Astrocyte of the hippocampus (primary cell): Measurements from ENCODE around the gene TESPA1.
A peak's percentile ranks its signal among the peaks of the same experiment; 100 is the strongest.

Experiments
- DNase-seq: peaks from one replicate; pipeline ENCODE4 v3.0.0; 2011; ENCODE audit warnings: low read depth, low spot score

The TESPA1 gene

GRCh38 chr12:54983536-54984101, 943 bp downstream of the TESPA1 start:
- DNase-seq: no peak

GRCh38 chr12:54981796-54982195, 2.8 kb downstream of the TESPA1 start:
- no peak for DNase-seq

DNA sequence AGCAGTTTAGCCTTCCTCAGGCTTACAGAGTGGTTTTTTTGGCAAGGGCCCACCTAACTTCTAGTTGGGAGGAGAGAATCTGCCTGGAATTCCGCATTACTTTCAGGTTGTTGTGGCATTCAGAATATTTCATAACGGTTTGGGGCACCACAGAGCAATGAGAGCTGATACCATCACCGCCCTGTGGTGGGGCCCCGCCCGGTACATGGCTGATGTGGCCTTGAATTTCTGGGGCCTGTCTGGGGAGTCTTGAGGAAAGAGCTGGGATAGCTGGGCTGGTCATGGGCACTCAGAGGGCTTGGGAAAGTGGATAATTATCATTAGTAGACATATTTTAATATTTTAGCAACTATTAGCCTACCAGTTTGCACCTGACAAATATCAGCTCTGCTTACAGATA, 4.2 kb downstream of the TESPA1 start:
- no peak for DNase-seq

GRCh38 chr12:54977857-54978256, 6.7 kb downstream of the TESPA1 start:
- DNase-seq: no peak

DNA sequence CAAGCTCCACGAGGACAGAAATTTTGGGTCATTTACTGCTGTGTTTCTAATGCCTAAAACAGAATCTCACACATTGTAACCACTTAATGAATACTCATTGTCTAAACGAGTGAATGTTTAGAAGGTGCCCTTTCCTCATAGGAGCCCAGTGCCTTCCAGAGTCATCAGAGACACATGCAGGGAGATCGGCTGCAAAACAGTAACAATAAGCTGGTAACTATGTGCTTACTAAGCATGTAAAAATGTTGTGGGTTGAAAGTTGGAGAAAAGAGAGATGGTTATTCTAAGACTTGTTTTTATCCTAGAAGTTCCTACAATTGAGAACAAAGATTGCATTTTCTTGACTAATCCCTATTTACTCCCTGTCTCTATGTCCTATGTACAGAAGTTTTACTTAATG, 7.4 kb downstream of the TESPA1 start:
- DNase-seq: peak; percentile 81

- no peak for DNase-seq
Measured at GRCh38 chr12:54975875-54976274, 8.7 kb downstream of the TESPA1 start.

GRCh38 chr12:54975272-54975671, 9.3 kb downstream of the TESPA1 start:
- no peak for DNase-seq

DNA sequence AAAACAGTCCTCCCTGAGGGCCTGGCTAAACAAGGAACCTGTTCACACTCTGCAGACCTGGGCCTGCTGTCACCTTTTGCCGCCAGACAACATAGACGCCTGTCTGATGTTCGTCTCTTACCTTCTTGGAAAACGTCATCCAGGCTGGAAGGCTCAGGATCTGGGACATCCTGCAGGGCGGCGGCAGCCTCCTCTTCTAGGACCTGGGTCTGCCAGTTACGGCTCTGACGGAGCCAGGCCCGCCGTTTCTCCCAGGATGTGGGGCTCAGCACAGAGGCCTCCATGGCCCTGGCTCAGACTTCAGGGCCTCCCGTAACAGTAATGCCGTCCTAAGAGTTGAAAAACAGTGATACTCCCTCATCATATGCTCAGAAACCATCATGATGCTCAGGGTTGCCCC, 10.3 kb downstream of the TESPA1 start:
- DNase-seq: no peak

- DNase-seq: no peak
Measured at GRCh38 chr12:54973556-54973955, 11.0 kb downstream of the TESPA1 start.

DNA sequence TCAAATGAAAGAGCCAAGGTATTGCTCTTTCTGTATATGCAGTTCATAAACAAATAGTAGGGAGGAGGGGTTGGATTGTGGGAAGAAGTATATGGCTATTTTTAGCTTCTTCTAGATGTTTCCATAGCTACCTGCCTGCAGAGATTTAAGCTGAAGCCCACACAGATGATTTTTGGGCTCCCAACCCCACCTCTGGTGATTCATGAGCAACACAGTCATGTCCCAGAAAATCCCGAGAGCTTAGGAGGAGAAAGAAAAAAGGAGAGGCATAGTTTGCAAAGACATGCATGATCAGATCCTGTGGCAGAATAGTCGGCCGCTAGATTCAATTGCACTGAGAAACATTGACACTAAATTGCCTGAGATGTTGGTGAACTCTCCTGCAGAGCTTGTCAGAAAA, 13.8 kb downstream of the TESPA1 start:
- DNase-seq: no peak

- no peak for DNase-seq
Measured at GRCh38 chr12:54968181-54968730, 16.3 kb downstream of the TESPA1 start.

- peak; percentile 31 for DNase-seq
Measured at GRCh38 chr12:54967461-54967860, 17.1 kb downstream of the TESPA1 start.

GRCh38 chr12:54961190-54961589, 23.4 kb downstream of the TESPA1 start:
- no peak for DNase-seq

- DNase-seq: no peak
Measured at GRCh38 chr12:54959291-54960018, 25.1 kb downstream of the TESPA1 start.

GRCh38 chr12:54958048-54958658, 26.4 kb downstream of the TESPA1 start:
- DNase-seq: peak; percentile 76

- no peak for DNase-seq
Measured at GRCh38 chr12:54956818-54957641, 27.5 kb downstream of the TESPA1 start.

DNA sequence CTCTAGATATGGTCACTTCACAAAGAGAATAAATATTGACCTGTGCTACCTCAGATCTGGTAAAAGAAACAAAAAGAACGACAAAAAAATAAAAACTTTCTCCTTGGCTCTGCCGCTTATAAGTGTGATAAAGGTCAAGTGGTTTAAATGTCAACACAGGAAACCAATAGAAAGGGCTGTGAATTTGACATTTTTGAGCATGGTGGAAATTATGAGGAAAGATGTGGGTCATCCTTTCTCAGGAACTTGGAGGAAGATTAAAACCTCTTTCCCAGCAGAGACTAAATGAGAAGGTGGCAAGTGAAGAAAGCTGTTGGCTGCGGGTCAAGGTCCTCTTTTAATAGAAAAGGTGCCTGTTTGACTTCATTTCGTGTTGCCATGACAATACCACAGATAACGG, 28.2 kb downstream of the TESPA1 start:
- DNase-seq: no peak

DNA sequence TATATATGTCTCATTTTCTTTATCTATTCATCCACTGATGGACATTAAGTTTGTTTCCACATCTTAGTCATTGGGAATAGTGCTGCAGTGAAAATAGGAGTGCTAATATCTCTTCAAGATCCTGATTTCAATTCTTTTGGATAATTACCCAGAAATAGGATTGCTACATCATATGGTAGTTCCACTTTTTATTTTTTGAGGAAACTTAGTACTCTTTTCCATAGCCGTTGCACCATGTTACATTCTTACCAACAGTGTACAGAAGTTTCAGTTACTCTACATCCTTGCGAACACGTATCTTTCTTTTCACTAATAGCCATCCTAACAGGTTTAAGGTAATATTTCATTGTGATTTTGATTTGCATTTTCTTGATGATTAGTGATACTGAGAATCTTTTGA, 29.8 kb downstream of the TESPA1 start:
- no peak for DNase-seq

DNA sequence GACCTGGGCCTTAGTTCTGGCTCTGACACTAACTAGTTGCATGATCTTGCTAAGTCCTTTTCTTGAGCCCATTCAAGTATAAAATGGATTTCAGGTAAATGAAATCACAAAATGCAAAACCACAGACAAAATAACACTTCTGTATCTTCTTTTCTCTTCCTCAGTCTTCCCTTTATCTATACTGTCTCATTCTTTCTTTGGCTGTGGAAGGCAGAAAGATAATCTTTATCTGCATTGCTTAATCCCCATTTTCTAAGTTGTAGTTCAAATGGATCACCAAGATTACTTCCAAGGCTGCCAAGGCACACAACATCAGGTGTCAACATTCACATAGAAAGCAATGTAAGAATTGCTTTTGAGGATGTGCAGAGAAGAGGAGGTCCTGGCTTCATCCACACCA, 30.3 kb downstream of the TESPA1 start:
- DNase-seq: no peak

- no peak for DNase-seq
Measured at GRCh38 chr12:54950071-54950727, 34.4 kb downstream of the TESPA1 start.

GRCh38 chr12:54949073-54949711, 35.4 kb downstream of the TESPA1 start:
- no peak for DNase-seq
